Natural killer cell treated with Interleukin-12 subunit alpha and Interleukin-12 subunit beta and Interleukin-15 and Interleukin-18, amount 100 ng/mL, for 72 hours (primary cell): ENCODE results near the gene HTR5A. TPM values are rescaled to one million over a fixed set of nuclear protein-coding genes. Genes with fewer than 3 reads are reported as not detected.

Experiments
- ATAC-seq, 2 donors: fragments of 150-1000 bp; cut with Tn5 transposase in 1 of 2; sonication (Bioruptor Pico), chemical (Tn5 transposase) in 1 of 2; 2 replicates each; pipeline ENCODE4 v1.10.0; 2021
- DNase-seq: peaks from one replicate; pipeline ENCODE4 v3.0.0; 2022; ENCODE audit warnings: low spot score
- H3K27ac Mint-ChIP-seq, 2 donors: 1 replicate in 1 of 2; 2 replicates in 1 of 2; pipeline ENCODE4 v1.8.0; 2022; ENCODE audit warnings: mixed read lengths in 2 of 2, mild to moderate bottlenecking in 1 of 2, moderate library complexity in 1 of 2
- H3K27me3 Mint-ChIP-seq, 2 donors: 1 replicate in 1 of 2; 2 replicates in 1 of 2; pipeline ENCODE4 v1.8.0; 2022; ENCODE audit warnings: mixed read lengths in 2 of 2
- H3K36me3 Mint-ChIP-seq: one replicate; pipeline ENCODE4 v1.8.0; 2022; ENCODE audit warnings: mixed read lengths
- H3K4me1 Mint-ChIP-seq, 2 donors: 1 replicate in 1 of 2; 2 replicates in 1 of 2; pipeline ENCODE4 v1.8.0; 2022; ENCODE audit warnings: low read depth in 2 of 2, mixed read lengths in 2 of 2, mild to moderate bottlenecking in 1 of 2
- H3K4me3 Mint-ChIP-seq: one replicate; pipeline ENCODE4 v1.8.0; 2022; ENCODE audit warnings: mixed read lengths
- H3K9me3 Mint-ChIP-seq: 2 replicates; pipeline ENCODE4 v1.8.0; 2022; ENCODE audit warnings: mixed read lengths
- total RNA-seq, 2 donors: library from RNA; stranded (reverse); gene quantifications; one replicate each; pipeline ENCODE4 v1.2.3, GENCODE V29; 2022

The HTR5A gene
- total RNA-seq, 2 donors from 2014 or later = not detected

DNA sequence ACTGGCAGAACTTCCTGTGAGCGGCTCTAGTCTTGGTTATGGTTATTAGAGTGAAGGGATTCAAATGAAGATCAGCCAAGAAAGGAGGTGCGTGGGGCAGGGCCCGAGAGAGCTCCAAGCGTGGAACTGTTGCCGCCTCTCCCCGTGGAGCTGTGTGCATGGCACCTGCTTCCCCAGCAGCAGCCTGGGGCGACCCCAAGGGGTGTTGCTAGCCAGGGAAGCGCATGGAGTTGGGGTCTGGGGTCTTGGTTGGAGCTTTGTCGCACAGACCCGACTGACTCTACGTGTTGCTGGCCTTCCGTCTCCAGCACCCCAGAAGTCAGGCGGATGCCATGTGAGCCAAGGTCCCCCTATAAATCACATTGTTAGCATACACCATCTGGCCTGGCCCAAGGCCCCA lies 61.0 kb downstream of the HTR5A start:
- DNase-seq = no peak
- Mint-ChIP-seq H3K4me3 (no peak overlapping the region), H3K4me1 (no peaks in the 10 kb centered on the region), H3K36me3 (no peaks in the 10 kb centered on the region), H3K9me3 (no peaks in the 10 kb centered on the region), H3K27ac (no peak overlapping the region), H3K27me3 (peaks cover 9 to 11% of the 10 kb centered on the region in 2 donors)
- ATAC-seq = no peak

GRCh38 chr7:155132431-155132830 lies 62.3 kb downstream of the HTR5A start:
- Mint-ChIP-seq H3K27me3 (peaks cover 7% of the 10 kb centered on the region in 2 donors), H3K4me1 (no peaks in the 10 kb centered on the region), H3K27ac (no peak overlapping the region), H3K36me3 (no peaks in the 10 kb centered on the region), H3K9me3 (no peaks in the 10 kb centered on the region), H3K4me3 (no peak overlapping the region)
- DNase-seq = no peak
- no peak for ATAC-seq

- no peak overlapping the region for H3K27ac Mint-ChIP-seq
- peaks cover 12 to 14% of the 10 kb centered on the region in 2 donors for H3K27me3 Mint-ChIP-seq
- no peak overlapping the region for H3K4me3 Mint-ChIP-seq
- DNase-seq = no peak
- no peaks in the 10 kb centered on the region for H3K9me3 Mint-ChIP-seq
- no peaks in the 10 kb centered on the region for H3K36me3 Mint-ChIP-seq
- no peak for ATAC-seq
- H3K4me1 Mint-ChIP-seq = no peaks in the 10 kb centered on the region
These were observed 66.6 kb downstream of the HTR5A start for GRCh38 chr7:155136619-155137243.

Other genes starting within 250 kb of the HTR5A start
- 10 to 100 TPM; 19.3 to 33.4 TPM for gene PAXIP1, start 67.2 kb upstream of the HTR5A start, total RNA-seq
- gene INSIG1, start 227.6 kb downstream of the HTR5A start, total RNA-seq = 100 to 1,000 TPM in 1 of 2 donors, 10 to 100 TPM in 1; 88.1 to 120 TPM